Left cardiac atrium (tissue), 4 donors: ENCODE data around the gene PATL1. TPM values are rescaled to one million over a fixed set of nuclear protein-coding genes. Genes with fewer than 3 reads are reported as not detected.
A peak's percentile ranks its signal among the peaks of the same experiment; 100 is the strongest.

Experiments
- ATAC-seq, 2 donors: fragments of 200-7000 bp; cut with Tn5 transposase; one replicate each; pipeline ENCODE4 v1.9.1; 2020; ENCODE audit warnings: mild to moderate bottlenecking in 2 of 2, moderate library complexity in 2 of 2
- DNase-seq: peaks from one replicate; pipeline ENCODE4 v3.0.0-alpha.2; 2020
- intact Hi-C, 2 donors: fragments of 100-400 bp; cut with DNase I; formaldehyde crosslinking; loops; one replicate each; pipeline versions ENCODE4 v1.14.1 to v1.15.1; 2022 to 2023
- total RNA-seq, 2 donors: library from RNA; stranded (reverse); fragmentation: NEBNext Ultra II Directional; extraction: Animal tissue kit (Norgen Biotek cat#: 25700); gene quantifications; one replicate each; pipeline ENCODE4 v1.2.1, GENCODE V29; 2021
- donor health status: DM: no; HTN: yes; CAD: no.
- donor health status: DM: no; HTN: yes; CAD: no; lungs with severe emphysema.
- donor health status: DM: yes; HTN: yes; CAD: no.
- donor health status: Dilated cardiomyopathy.

The PATL1 gene
- total RNA-seq, 2 donors from 2014 or later: 21.6 to 28.2 TPM

DNA sequence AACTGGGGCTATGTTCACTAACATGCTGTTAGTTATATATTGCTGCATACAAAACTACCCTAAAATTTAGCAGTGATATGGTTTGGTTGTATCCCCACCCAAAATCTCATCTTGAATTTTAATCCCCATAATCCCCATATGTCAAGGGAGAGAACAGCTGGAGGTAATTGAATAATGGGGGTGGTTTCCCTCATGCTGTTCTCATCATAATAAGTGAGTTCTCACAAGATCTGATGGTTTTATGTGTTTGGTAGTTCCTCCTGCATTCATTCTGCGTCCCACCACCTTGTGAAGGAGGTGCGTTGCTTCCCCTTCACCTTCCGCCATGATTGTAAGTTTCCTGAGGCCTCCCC, 10.0 kb upstream of the PATL1 start:
- ATAC-seq (no peak), DNase-seq (no peak)
- intact Hi-C loops: loop anchor here (5.0 to 10.0 kb wide), 3 partner anchors 126 to 504 kb away; partner anchors contain the start of gene DTX4 (in 1 of the 2)

GRCh38 chr11:59678118-59678812, 9.4 kb upstream of the PATL1 start:
- intact Hi-C loops: loop anchor here (5.0 to 10.0 kb wide), 3 partner anchors 127 to 503 kb away; partner anchors contain the start of gene DTX4 (in 1 of the 2)
- DNase-seq (no peak), ATAC-seq (no peak)

DNA sequence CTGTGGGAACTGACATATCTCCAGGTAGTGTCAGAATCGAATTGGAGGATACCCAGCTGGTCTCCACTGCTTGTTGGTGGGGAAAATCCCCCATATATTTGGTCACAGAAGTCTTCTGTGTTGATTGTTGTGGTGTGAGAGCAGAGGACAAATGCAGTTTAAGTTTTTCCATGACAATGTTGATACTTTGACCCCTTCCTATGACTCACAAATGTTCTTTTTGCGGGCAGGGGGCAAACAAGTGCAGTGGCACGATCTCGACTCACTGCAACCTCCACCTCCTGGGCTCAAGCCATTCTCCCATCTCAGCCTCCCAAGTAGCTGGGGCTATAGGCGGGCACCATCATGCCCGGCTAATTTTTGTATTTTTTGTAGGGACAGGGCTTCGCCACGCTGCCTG, 7.4 kb upstream of the PATL1 start:
- ATAC-seq: no peak
- intact Hi-C loops: loop anchor here (5.0 to 10.0 kb wide), 3 partner anchors 129 to 501 kb away; partner anchors contain the start of gene DTX4 (in 1 of the 2)
- DNase-seq: no peak

DNA sequence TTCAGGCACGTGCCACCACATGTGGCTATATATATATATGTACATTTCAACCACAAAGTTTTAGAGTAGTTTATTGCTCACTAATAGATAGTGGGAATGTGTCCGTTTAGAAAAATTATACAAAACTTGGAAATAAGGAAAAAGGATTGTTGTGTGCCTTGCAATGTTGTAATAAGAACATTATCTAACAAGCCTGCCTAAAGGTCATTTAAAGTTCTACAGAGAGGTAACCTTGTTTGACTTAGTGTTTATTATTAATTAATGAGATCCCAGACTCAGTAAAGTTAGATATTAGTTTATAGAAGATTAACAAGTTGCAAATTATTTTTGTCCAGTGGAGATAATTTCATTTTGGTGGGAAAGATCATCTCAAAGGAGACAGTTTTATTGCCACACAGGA, 5.5 kb upstream of the PATL1 start:
- intact Hi-C loops: loop anchor here in 1 of 2 donors (10.0 kb wide), 2 partner anchors 131 to 499 kb away; partner anchors contain the start of gene DTX4
- ATAC-seq: no peak
- no peak for DNase-seq

- intact Hi-C loops: loop anchor here in 1 of 2 donors (10.0 kb wide), 2 partner anchors 132 to 498 kb away; partner anchors contain the start of gene DTX4
- DNase-seq: no peak
- no peak for ATAC-seq
Observed at GRCh38 chr11:59673291-59673690, 4.5 kb upstream of the PATL1 start.

DNA sequence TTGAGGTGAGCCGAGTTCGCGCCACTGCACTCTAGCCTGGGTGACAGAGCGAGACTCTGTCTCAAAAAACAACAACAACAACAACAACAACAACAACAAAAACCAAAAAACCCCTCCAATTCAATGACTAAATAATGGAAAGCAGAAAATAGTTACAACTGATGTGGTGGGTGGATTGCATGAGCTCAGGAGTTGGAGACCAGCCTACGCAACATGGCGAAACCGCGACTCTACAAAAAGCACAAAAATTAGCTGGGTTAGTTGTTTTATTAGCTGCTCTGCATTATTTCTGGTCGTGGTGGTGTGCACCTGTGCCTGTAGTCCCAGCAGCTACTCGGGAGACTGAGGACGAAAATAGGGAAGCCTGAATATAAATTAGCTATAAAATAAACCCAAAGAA, 2.6 kb upstream of the PATL1 start:
- intact Hi-C loops: loop anchor here in 1 of 2 donors (10.0 kb wide), 2 partner anchors 133 to 497 kb away; partner anchors contain the start of gene DTX4
- no peak for ATAC-seq
- DNase-seq: no peak

DNA sequence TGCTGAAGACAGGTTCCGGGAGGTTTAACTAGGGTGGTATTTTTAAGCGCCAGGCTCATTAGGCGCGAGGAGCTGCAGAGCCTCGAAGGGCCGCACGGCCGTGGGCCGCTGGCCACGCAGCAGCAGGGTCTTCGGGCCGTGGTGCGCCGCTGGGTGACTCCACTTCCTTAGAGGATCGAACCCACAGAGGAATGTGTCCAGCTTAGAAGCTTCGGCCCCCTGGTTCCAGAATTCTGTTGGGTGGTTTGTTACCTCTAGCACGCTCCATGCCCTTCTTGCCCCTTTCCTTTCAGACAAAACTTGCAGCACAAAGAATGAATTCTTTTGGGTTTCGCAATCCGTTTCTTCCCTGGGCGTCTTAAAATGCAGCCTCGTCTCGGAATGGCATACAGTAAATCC, 773 bp upstream of the PATL1 start:
- ATAC-seq: peak; percentile 20 to 44
- intact Hi-C loops: loop anchor here in 1 of 2 donors (10.0 kb wide), 3 partner anchors 55 to 495 kb away; partner anchors contain the start of genes DTX4 and OSBP
- peak; percentile 33 for DNase-seq

GRCh38 chr11:59668188-59668949, 468 bp downstream of the PATL1 start:
- ATAC-seq: peak; percentile 19 to 50
- intact Hi-C loops: loop anchor here in 1 of 2 donors (10.0 kb wide), 1 partner anchor 54 kb away; the partner anchor contains the start of gene OSBP

GRCh38 chr11:59667812-59668187, 1.0 kb downstream of the PATL1 start:
- no peak for ATAC-seq
- DNase-seq: no peak
- intact Hi-C loops: loop anchor here in 1 of 2 donors (10.0 kb wide), 1 partner anchor 53 kb away; the partner anchor contains the start of gene OSBP

More at GRCh38 chr11:59668188-59668949, 468 bp downstream of the PATL1 start:
- peak; percentile 67 for DNase-seq

DNA sequence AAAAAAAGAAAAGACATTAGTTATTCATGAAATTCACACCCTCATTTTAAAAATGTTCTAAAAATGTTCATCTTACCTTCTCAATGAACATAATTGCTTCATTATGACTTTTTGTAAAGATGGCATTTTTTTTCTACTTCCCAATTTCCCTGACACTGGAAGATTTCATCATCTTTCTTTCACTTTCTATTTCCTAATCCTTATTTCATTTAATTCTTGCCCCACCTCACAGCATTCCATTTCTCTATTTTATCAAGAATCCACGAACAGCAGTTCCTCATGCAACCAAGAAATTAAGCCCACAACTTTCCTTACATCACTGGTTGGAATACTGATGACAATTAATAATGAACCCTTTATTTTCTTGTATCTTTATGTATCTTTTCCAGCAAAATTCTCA, 1.9 kb downstream of the PATL1 start:
- DNase-seq (no peak), ATAC-seq (no peak)
- intact Hi-C loops: loop anchor here in 1 of 2 donors (10.0 kb wide), 1 partner anchor 52 kb away; the partner anchor contains the start of gene OSBP

DNA sequence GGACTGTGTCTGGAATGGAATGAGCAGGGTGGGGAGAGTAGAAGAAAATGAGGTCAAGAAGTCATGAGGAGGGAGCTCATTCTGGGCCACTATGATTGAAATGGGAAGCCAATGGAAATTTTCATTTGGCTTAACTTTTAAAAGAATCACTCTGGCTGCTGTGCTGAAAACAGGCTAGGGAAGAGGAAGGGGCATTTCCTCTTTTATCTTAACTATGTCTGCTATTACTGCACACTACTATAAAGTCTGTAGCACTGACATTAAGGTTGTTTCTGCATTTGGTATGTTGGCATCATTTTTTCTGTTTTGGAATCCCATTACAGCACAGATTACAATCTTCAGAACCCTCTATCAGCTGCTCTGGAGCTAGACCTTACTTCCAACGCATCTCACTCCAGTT, 8.2 kb downstream of the PATL1 start:
- no peak for ATAC-seq
- intact Hi-C loops: loop anchor here in 1 of 2 donors (10.0 kb wide), 1 partner anchor 46 kb away; the partner anchor contains the start of gene OSBP
- DNase-seq: no peak

DNA sequence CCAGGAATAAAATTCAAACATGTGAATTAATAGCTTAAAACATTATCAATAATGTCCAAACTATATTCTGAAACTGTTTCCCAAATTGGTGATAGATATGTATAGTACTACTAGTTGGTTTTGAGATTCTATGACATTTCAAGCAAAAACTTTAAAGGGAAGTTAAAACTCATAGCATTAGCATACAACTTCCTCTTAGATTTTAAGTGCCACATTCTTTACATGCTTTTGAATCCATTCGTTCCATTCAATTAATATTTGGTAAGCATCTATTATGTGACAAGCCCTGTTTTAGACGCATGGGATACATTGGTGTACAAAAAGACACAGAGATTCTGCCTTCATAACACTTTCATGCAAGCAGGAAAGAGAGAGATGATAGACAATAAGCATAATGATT, 8.9 kb downstream of the PATL1 start:
- ATAC-seq (no peak), DNase-seq (no peak)
- intact Hi-C loops: loop anchor here (10.0 kb wide), 2 partner anchors 45 to 65 kb away; partner anchors contain the start of gene OSBP (in 1 of the 2)

- ATAC-seq (no peak), DNase-seq (no peak)
- intact Hi-C loops: loop anchor here in 1 of 2 donors (10.0 kb wide), 1 partner anchor 63 kb away; no protein-coding TSS in a partner anchor
Observed at GRCh38 chr11:59658036-59658435, 10.8 kb downstream of the PATL1 start.

DNA sequence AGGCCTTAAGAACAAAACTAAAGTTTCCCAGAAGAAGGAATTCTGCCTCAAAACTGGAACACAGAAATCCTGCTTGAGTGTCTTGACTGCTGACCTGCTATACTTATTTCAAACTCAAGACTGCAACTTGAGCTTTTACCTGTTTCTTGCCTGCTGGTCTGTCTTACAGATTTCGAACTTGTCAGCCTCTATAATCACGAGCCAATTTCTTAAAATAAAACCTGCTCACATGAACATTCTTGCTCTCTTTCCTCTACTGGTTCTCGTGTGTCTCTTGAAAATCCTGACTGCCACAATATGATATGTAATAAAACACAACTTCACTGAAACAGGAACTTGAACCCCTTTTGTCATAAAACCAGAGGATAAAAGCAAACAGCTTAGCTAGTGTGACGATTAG, 13.9 kb downstream of the PATL1 start:
- ATAC-seq (no peak), DNase-seq (no peak)
- intact Hi-C loops: loop anchor here (5.0 to 10.0 kb wide), 2 partner anchors 60 to 63 kb away; no protein-coding TSS in a partner anchor

DNA sequence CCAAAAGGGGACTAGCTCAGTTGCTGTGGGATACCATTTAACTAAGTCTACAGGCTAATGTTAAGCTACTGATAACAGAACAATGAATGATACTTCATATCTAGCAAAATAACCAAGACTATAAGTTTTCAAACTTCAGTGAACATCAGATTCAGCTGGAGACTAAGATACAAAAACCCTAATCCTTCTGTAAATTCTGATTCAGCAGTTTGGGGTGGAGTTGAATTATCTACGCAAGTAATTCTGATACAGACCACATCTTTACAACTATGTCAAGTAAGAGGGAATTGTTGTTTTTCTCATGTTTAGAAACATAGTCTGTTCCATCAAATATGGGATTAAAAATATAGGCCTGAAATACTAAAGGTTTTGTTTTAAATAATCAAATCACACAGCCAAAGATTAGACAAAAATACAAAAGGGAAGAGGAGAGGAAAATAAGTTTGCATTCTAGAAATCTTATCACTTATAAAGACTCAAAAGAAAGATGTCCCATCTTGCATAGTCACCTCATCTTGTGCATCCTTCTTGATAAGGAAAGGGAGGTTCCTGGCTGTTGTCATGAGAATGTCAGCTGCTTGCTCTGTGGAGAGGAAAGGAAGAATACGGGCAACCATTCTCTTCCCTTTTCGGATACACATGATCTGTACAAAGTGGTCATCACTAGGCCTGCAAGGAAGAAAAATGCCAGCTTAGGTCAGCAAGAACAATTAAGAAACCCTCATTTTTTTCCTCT, 21.4 kb downstream of the PATL1 start:
- DNase-seq (no peak), ATAC-seq (no peak)
- intact Hi-C loops: no loop called here

GRCh38 chr11:59644528-59644927, 24.3 kb downstream of the PATL1 start:
- DNase-seq (no peak), ATAC-seq (no peak)
- intact Hi-C loops: no loop called here

GRCh38 chr11:59643390-59643789, 25.4 kb downstream of the PATL1 start:
- DNase-seq: no peak
- intact Hi-C loops: no loop called here
- ATAC-seq: no peak

DNA sequence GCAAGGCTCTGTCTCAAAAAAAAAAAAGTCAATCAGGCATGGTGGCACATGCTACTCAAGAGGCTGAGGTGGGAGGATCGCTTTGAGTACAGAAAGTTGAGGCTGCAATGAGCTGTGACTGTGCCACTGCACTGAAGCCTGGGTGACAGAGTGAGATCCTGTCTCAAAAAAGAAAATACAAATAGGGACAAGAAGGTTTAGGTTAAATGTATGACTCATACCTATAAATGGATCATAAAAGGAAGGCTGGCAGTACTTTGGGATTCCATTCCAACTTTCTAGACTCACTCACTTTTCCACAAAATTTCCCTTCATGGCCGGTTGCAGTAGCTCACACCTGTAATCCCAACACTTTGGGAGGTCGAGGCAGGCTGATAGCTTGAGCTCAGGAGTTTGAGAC, 27.7 kb downstream of the PATL1 start:
- ATAC-seq (no peak), DNase-seq (no peak)
- intact Hi-C loops: no loop called here

- intact Hi-C loops: no loop called here
- no peak for ATAC-seq
- DNase-seq: no peak
Observed at GRCh38 chr11:59630493-59630892, 38.3 kb downstream of the PATL1 start.
